Measurements from ENCODE around the gene CDC42SE2.
"Not testable (repeated sequence)": the region's sequence is repeated elsewhere in the genome, so short reads cannot be mapped to it uniquely, and the experiment has no call there.

The CDC42SE2 gene

GRCh38 chr5:131322926-131323325, 59.1 kb downstream of the CDC42SE2 start:
- no peak for TF ChIP-seq CTCF (IDR thresholded peaks at IDR 0.05; ENCODE audit: control insufficient read depth, insufficient read depth, low read depth, low read length, missing control alignments)
- no peak for DNase-seq (ENCODE audit: low read depth)
- H3K4me3 ChIP-seq (ENCODE audit: control insufficient read depth, low read depth, low read length), result no peak overlapping the region

GRCh38 chr5:131323378-131323777, 59.5 kb downstream of the CDC42SE2 start:
- DNase-seq (ENCODE audit: low read depth), result no peak

GRCh38 chr5:131324303-131324702, 60.5 kb downstream of the CDC42SE2 start:
- TF ChIP-seq CTCF (IDR thresholded peaks at IDR 0.05; ENCODE audit: control insufficient read depth, insufficient read depth, low read depth, low read length, missing control alignments), result no peak
- DNase-seq (ENCODE audit: low read depth), result no peak
- H3K4me3 ChIP-seq (ENCODE audit: control insufficient read depth, low read depth, low read length), result no peak overlapping the region

More at GRCh38 chr5:131323378-131323777, 59.5 kb downstream of the CDC42SE2 start:
- H3K4me3 ChIP-seq (ENCODE audit: control insufficient read depth, low read depth, low read length), result no peak overlapping the region
- TF ChIP-seq CTCF (IDR thresholded peaks at IDR 0.05; ENCODE audit: control insufficient read depth, insufficient read depth, low read depth, low read length, missing control alignments), result no peak

GRCh38 chr5:131328536-131329285, 64.9 kb downstream of the CDC42SE2 start:
- DNase-seq (ENCODE audit: low read depth), result no peak
- no peak for TF ChIP-seq CTCF (IDR thresholded peaks at IDR 0.05; ENCODE audit: control insufficient read depth, insufficient read depth, low read depth, low read length, missing control alignments)
- H3K4me3 ChIP-seq (ENCODE audit: control insufficient read depth, low read depth, low read length), result no peak overlapping the region

- no peak overlapping the region for H3K4me3 ChIP-seq (ENCODE audit: control insufficient read depth, low read depth, low read length)
- TF ChIP-seq CTCF (IDR thresholded peaks at IDR 0.05; ENCODE audit: control insufficient read depth, insufficient read depth, low read depth, low read length, missing control alignments), result no peak
- no peak for DNase-seq (ENCODE audit: low read depth)
Observed at GRCh38 chr5:131329286-131329560, 65.4 kb downstream of the CDC42SE2 start.

GRCh38 chr5:131330031-131330430, 66.2 kb downstream of the CDC42SE2 start:
- TF ChIP-seq CTCF (IDR thresholded peaks at IDR 0.05; ENCODE audit: control insufficient read depth, insufficient read depth, low read depth, low read length, missing control alignments), result no peak
- H3K4me3 ChIP-seq (ENCODE audit: control insufficient read depth, low read depth, low read length), result no peak overlapping the region
- no peak for DNase-seq (ENCODE audit: low read depth)

GRCh38 chr5:131335756-131336155, 71.9 kb downstream of the CDC42SE2 start:
- DNase-seq (ENCODE audit: low read depth); H3K4me3 ChIP-seq (ENCODE audit: control insufficient read depth, low read depth, low read length): not testable (repeated sequence)

GRCh38 chr5:131336801-131337200, 72.9 kb downstream of the CDC42SE2 start:
- not testable (repeated sequence) for H3K4me3 ChIP-seq (ENCODE audit: control insufficient read depth, low read depth, low read length); DNase-seq (ENCODE audit: low read depth)

- not testable (repeated sequence) for DNase-seq (ENCODE audit: low read depth)
Observed at GRCh38 chr5:131337240-131338050, 73.6 kb downstream of the CDC42SE2 start.

More at GRCh38 chr5:131337240-131338050, 73.6 kb downstream of the CDC42SE2 start:
- H3K4me3 ChIP-seq (ENCODE audit: control insufficient read depth, low read depth, low read length), result not testable (repeated sequence)

All from AG09309 (cell line).